B cell (primary cell): ENCODE data around the gene SLC5A10.

ENCODE experiments used
- CTCF ChIP-seq: fragments of 200-600 bp; IDR thresholded peaks from one replicate; pipeline ENCODE4 v1.8.0; 2022; ENCODE audit warnings: antibody characterized with exemption, mild to moderate bottlenecking
- EZH2 ChIP-seq: IDR thresholded peaks from 2 replicates; pipeline ENCODE4 v1.6.1; 2012; ENCODE audit warnings: borderline replicate concordance, low read depth, mild to moderate bottlenecking, moderate library complexity, low read length; ENCODE audit not compliant: insufficient read depth, poor library complexity, severe bottlenecking

DNA sequence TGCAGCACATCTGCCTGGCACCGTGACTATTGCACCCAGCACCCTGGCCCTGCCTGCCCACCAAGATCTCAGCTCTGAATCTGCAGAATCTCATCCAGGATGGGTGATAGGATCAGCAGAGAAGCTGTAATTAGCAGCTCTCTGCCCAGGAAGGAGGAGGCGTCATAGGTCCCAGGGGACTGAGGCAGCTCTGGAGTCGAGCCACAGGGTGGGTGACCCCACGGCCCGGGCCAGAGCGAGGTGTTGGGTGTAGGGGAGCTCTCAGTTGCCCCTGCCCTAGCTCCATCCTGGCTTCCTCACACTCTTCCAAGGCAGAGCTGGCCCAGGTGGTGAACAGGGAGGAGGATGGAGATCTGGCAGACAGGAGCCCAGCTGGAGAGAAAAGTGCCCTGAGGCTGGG, 70.8 kb downstream of the SLC5A10 start:
- TF ChIP-seq CTCF (no peak), EZH2 (no peak)
